GM23248 (cell line): ENCODE data around the gene PLA2R1.

Experiments used
- EZH2 ChIP-seq: fragments of 200-600 bp; sonication (generic); IDR thresholded peaks from 2 replicates; pipeline ENCODE4 v1.6.1; 2018; ENCODE audit warnings: antibody characterized with exemption, mild to moderate bottlenecking; ENCODE audit not compliant: insufficient read depth, poor library complexity, severe bottlenecking
- EZH2phosphoT487 ChIP-seq: fragments of 200-600 bp; sonication (generic); IDR thresholded peaks from 2 replicates; pipeline ENCODE4 v1.6.1; 2018; ENCODE audit warnings: antibody characterized with exemption, moderate library complexity, mild to moderate bottlenecking, low read depth; ENCODE audit not compliant: insufficient read depth

- TF ChIP-seq EZH2 (no peak), EZH2phosphoT487 (no peak)
Measured at GRCh38 chr2:160043265-160043664, 19.1 kb downstream of the PLA2R1 start.
